Activated naive CD8-positive, alpha-beta T cell (primary cell): ENCODE results near the gene GAPDH.
"Not testable (repeated sequence)": the region's sequence is repeated elsewhere in the genome, so short reads cannot be mapped to it uniquely, and the experiment has no call there.

ENCODE experiments used
- H3K27ac Mint-ChIP-seq: one replicate; pipeline ENCODE4 v1.8.0; 2021; ENCODE audit warnings: mixed read lengths
- H3K27me3 Mint-ChIP-seq: one replicate; pipeline ENCODE4 v1.8.0; 2021; ENCODE audit warnings: mixed read lengths
- H3K36me3 Mint-ChIP-seq: one replicate; pipeline ENCODE4 v1.8.0; 2021; ENCODE audit warnings: mixed read lengths
- H3K4me1 Mint-ChIP-seq: one replicate; pipeline ENCODE4 v1.8.0; 2021; ENCODE audit warnings: low read depth, mixed read lengths
- H3K4me3 Mint-ChIP-seq: one replicate; pipeline ENCODE4 v1.8.0; 2021; ENCODE audit warnings: mild to moderate bottlenecking, mixed read lengths
- H3K9me3 Mint-ChIP-seq: one replicate; pipeline ENCODE4 v1.8.0; 2021; ENCODE audit warnings: low read depth, mixed read lengths

The GAPDH gene

DNA sequence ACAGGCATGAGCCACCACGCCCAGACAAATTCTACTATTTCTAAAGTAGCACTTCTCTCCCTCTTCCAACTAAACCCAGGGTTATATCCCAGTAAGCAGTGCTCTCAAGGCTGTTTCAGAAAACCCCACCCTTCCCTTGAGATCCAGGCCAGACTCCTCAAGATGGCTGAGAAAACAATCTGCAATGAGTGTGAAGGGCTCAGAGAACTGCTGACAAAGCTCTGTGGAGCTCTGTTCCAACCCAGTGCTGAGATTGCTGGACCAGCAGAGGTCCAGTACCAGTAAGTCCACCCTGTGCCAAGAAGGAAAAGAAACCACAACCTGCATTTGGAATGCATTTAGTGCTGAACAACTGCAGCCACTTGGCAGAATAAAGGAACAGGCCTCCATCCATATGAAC, 25.2 kb downstream of the GAPDH start:
- peaks cover 34% of the 10 kb centered on the region for H3K4me1 Mint-ChIP-seq
- H3K36me3 Mint-ChIP-seq, result no peaks in the 10 kb centered on the region
- H3K27ac Mint-ChIP-seq, result peak overlapping the region; percentile 46

DNA sequence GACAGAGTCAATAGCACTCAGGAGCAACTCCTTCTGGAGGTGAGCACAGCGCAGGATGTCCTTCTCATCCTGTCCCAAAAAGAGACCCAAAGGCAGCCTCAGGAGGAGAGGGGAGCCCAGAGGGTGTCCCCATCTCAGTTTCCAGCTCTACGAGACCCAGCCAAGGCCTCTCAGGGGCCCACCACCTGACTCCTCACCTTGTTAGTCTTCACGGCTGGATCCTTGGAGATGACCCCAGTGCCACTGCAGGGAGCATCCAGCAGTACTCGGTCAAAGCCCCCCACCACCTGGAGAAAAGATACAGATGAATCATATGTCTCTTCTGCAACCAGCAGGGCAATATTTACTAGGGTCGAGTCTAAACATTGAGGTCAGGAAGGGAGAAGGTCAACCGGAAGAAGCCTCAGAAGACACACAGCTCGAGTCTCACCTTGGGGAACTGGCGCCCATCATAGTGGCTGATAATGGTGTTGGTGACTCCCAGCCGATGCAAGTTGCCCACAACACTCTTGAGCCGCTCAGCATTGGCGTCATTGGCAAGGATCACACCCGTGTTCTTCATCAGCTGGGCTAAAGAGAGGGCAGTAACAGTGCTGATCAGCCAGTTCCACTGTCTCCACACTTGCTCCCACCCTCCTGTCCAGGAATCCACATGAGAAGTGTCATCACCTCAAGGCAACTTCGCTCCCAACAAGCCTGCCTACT, 26.3 kb downstream of the GAPDH start:
- peaks cover 32% of the 10 kb centered on the region for H3K4me1 Mint-ChIP-seq
- peaks cover 2% of the 10 kb centered on the region for H3K36me3 Mint-ChIP-seq
- H3K27me3 Mint-ChIP-seq, result no peaks in the 10 kb centered on the region
- H3K9me3 Mint-ChIP-seq, result no peaks in the 10 kb centered on the region
- no peak overlapping the region for H3K4me3 Mint-ChIP-seq
- H3K27ac Mint-ChIP-seq, result no peak overlapping the region

More for the DNA sequence above, 25.2 kb downstream of the GAPDH start:
- Mint-ChIP-seq H3K9me3 (no peaks in the 10 kb centered on the region), H3K27me3 (no peaks in the 10 kb centered on the region), H3K4me3 (no peak overlapping the region)

GRCh38 chr12:6562881-6563280, 28.6 kb downstream of the GAPDH start:
- Mint-ChIP-seq H3K27ac (no peak overlapping the region), H3K9me3 (no peaks in the 10 kb centered on the region), H3K27me3 (no peaks in the 10 kb centered on the region), H3K4me1 (peaks cover 48% of the 10 kb centered on the region), H3K36me3 (peaks cover 9% of the 10 kb centered on the region), H3K4me3 (no peak overlapping the region)

DNA sequence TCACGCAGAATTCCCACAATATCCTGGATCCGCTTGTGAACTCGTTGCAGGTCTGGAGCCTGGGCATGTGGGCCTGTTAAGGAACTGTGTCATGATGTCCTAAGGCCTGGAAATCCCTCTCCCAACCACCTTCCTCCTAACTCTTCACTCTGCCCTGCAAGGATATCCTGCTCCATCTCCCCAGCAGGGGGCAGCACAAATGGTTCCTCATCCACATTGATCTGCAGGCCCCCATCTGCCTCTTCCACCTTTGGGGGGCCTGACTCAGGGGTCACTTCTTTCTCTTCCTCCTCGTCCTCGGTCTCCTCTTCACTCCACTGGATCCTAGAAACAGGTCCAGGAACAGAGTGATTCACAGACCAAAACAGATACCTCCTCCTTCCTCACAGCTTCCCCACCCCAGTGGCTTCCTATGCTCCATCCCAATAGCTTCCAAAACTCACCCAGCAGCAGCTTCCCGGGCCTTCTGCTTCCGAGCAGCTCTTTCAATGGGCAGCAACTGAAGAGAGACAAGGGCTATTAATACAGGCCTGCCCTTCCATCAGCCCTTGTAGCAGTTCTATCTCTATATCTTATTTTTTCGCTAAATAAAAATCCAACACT, 29.2 kb downstream of the GAPDH start:
- H3K4me3 Mint-ChIP-seq, result peak overlapping the region; percentile 4
- H3K4me1 Mint-ChIP-seq, result peaks cover 49% of the 10 kb centered on the region
- H3K36me3 Mint-ChIP-seq, result peaks cover 11% of the 10 kb centered on the region
- H3K9me3 Mint-ChIP-seq, result no peaks in the 10 kb centered on the region
- H3K27me3 Mint-ChIP-seq, result no peaks in the 10 kb centered on the region
- peak overlapping the region; percentile 51 for H3K27ac Mint-ChIP-seq

DNA sequence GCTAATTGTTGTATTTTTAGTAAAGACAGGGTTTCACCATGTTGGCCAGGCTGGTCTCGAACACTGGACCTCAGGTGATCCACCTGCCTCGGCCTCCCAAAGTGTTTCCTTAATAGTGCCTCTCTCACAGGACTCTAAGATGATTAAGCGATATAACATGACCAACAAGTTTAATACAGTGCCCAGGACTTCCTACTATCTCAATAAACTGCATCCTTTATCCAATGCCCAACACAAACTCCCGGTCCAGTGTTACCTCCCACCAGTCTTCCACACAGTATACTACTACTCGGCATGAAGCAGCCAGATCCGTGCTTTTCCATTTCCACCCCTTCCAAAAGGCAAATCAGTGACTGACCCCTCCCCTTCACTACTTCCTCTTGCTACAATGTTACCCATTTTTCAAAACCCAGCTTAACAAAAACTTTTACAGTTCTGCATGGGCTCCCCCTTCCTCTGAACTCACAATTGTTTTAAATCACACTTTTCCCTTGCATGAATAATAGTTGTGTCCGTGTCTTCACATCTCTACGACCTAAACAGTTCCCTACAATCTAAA, 32.9 kb downstream of the GAPDH start:
- peaks cover 50% of the 10 kb centered on the region for H3K4me1 Mint-ChIP-seq

DNA sequence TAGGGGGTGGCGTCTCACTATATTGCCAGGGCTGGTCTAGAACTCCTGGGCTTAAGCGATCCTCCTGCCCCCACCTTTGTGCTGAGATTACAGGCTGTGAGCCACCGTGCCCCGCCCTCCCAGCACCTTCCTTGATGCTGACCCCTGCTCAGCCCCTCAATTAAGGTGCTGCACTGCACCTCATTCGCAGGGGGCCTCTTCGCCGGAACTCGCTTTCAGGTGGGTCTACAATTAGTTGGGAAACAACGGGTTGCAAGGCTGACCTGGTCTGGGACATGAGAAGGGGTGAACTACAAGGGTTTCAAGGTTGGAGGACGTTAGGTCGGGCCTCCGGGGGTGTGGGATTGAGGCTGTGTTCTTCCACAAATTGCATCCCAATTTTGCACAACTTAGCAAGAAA, 35.0 kb downstream of the GAPDH start:
- H3K27me3 Mint-ChIP-seq, result no peaks in the 10 kb centered on the region
- peaks cover 43% of the 10 kb centered on the region for H3K4me1 Mint-ChIP-seq
- no peak overlapping the region for H3K27ac Mint-ChIP-seq
- peaks cover 14% of the 10 kb centered on the region for H3K36me3 Mint-ChIP-seq
- H3K9me3 Mint-ChIP-seq, result no peaks in the 10 kb centered on the region
- peak overlapping the region; percentile 64 for H3K4me3 Mint-ChIP-seq

More for the DNA sequence above, 32.9 kb downstream of the GAPDH start:
- Mint-ChIP-seq H3K36me3 (peaks cover 11% of the 10 kb centered on the region), H3K27ac (peak overlapping the region; percentile 100), H3K4me3 (peak overlapping the region; percentile 98), H3K9me3 (no peaks in the 10 kb centered on the region), H3K27me3 (no peaks in the 10 kb centered on the region)

GRCh38 chr12:6569786-6570185, 35.5 kb downstream of the GAPDH start:
- Mint-ChIP-seq H3K27me3 (no peaks in the 10 kb centered on the region), H3K4me3 (peak overlapping the region; percentile 64), H3K27ac (no peak overlapping the region), H3K4me1 (peaks cover 41% of the 10 kb centered on the region), H3K9me3 (no peaks in the 10 kb centered on the region), H3K36me3 (peaks cover 12% of the 10 kb centered on the region)

GRCh38 chr12:6570264-6570887, 36.1 kb downstream of the GAPDH start:
- H3K27me3 Mint-ChIP-seq, result no peaks in the 10 kb centered on the region
- H3K4me3 Mint-ChIP-seq, result peak overlapping the region; percentile 64
- peaks cover 39% of the 10 kb centered on the region for H3K4me1 Mint-ChIP-seq
- peak overlapping the region; percentile 68 for H3K27ac Mint-ChIP-seq
- H3K36me3 Mint-ChIP-seq, result peaks cover 12% of the 10 kb centered on the region
- no peaks in the 10 kb centered on the region for H3K9me3 Mint-ChIP-seq

- peaks cover 17% of the 10 kb centered on the region for H3K4me1 Mint-ChIP-seq
- H3K9me3 Mint-ChIP-seq, result no peaks in the 10 kb centered on the region
- H3K4me3 Mint-ChIP-seq, result no peak overlapping the region
- peaks cover 5% of the 10 kb centered on the region for H3K36me3 Mint-ChIP-seq
- H3K27ac Mint-ChIP-seq, result peak overlapping the region; percentile 3
- no peaks in the 10 kb centered on the region for H3K27me3 Mint-ChIP-seq
Observed at GRCh38 chr12:6573001-6573400, 38.7 kb downstream of the GAPDH start.

DNA sequence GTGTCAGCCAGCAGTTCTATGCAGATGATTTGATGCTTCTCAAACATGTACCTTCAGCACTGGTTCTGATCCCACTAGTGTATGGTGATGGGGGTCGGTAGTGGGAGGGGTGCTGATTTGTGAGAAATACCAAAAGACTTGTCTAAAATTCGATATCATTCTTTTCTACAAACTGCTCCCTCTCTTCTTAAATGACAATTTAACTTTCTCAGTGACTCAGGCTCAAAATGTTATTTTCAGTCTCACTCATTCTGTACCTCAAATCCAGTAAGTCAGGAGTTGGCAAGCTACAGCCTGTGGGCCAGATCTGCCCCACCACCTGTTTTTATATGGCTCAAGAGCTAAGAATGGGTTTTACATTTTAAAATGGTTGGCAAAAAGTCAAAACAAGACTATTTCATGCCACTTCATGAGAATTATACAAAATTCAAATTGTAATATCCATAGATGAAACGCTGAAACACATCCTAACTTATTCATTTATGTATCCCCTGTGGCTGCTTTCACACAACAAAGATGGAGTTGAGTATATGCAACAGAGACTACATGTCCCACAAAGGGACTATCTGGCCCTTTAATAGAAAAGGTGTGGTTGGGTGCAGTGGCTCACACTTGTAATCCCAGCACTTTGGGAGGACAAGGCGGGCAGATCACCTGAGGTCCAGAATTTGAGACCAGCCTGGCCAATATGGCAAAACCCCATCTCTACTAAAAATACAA, 40.4 kb downstream of the GAPDH start:
- H3K27ac Mint-ChIP-seq, result peak overlapping the region; percentile 55
- no peak overlapping the region for H3K4me3 Mint-ChIP-seq
- H3K27me3 Mint-ChIP-seq, result no peaks in the 10 kb centered on the region
- no peaks in the 10 kb centered on the region for H3K9me3 Mint-ChIP-seq
- peaks cover 3% of the 10 kb centered on the region for H3K36me3 Mint-ChIP-seq
- H3K4me1 Mint-ChIP-seq, result peaks cover 8% of the 10 kb centered on the region

DNA sequence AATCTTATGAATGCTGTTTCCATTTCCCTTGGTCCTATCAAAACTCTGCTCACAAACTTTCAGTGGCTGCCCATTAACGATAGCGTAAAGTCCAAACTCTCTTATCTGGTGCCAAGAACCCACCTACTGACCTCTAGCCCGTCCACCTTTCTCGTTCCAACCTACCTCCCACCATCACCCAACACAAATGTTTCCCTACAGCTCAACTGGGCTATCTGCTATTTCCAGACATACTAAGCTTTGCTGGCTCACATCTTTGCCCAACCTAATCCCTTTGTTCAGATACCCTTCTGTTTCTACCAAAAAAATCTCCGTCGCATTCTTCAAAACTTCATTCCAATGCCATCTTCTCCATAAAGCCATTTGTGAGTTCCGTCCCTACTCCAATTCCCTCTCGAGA, 41.3 kb downstream of the GAPDH start:
- peaks cover 3% of the 10 kb centered on the region for H3K36me3 Mint-ChIP-seq
- no peak overlapping the region for H3K4me3 Mint-ChIP-seq
- no peaks in the 10 kb centered on the region for H3K27me3 Mint-ChIP-seq
- H3K4me1 Mint-ChIP-seq, result peaks cover 4% of the 10 kb centered on the region
- H3K9me3 Mint-ChIP-seq, result no peaks in the 10 kb centered on the region
- peak overlapping the region; percentile 14 for H3K27ac Mint-ChIP-seq

DNA sequence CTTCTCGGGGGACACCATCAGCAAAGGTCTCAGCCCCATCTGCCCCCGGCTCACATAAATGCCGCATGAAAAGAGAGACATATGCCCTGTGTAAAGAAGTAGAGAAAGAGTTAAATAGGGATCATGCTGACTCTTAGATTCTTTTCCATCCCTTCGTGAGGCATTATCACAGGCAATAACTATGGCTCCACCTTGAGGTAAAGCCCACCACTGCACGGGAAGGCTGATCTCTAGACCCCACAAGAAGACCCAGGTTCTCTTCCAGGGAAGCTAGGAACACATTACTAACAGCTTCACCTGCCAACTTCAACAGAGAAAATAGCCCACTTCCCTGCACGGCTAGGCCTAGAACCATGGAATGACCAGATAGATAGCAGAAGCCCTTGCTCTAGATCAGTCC, 47.9 kb downstream of the GAPDH start:
- Mint-ChIP-seq H3K27ac (peak overlapping the region; percentile 3), H3K36me3 (peaks cover 3% of the 10 kb centered on the region), H3K9me3 (no peaks in the 10 kb centered on the region), H3K27me3 (no peaks in the 10 kb centered on the region), H3K4me1 (no peaks in the 10 kb centered on the region), H3K4me3 (no peak overlapping the region)

- no peaks in the 10 kb centered on the region for H3K27me3 Mint-ChIP-seq
- no peak overlapping the region for H3K4me3 Mint-ChIP-seq
- H3K9me3 Mint-ChIP-seq, result no peaks in the 10 kb centered on the region
- peak overlapping the region; percentile 23 for H3K27ac Mint-ChIP-seq
- no peaks in the 10 kb centered on the region for H3K4me1 Mint-ChIP-seq
- peaks cover 3% of the 10 kb centered on the region for H3K36me3 Mint-ChIP-seq
Observed at GRCh38 chr12:6582959-6583358, 48.6 kb downstream of the GAPDH start.

DNA sequence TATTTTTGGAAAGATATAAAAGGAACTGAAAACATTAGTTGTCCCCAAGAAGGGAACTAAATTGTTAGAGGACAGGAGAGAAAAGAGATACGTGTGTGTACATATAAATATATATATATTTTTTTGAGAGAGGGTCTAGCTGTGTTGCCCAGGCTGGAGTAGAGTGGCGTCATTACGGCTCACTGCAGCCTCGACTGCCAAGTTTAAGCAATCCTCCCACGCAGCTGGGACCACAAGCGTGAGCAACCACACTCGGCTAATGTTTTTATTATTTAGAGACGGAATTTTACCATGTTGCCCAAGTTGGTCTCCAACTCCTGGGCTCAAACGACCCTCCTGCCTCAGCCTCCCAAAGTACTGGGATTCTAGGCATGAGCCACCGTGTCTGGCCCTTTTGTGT, 50.0 kb downstream of the GAPDH start:
- no peak overlapping the region for H3K4me3 Mint-ChIP-seq
- H3K9me3 Mint-ChIP-seq, result no peaks in the 10 kb centered on the region
- no peak overlapping the region for H3K27ac Mint-ChIP-seq
- H3K4me1 Mint-ChIP-seq, result no peaks in the 10 kb centered on the region
- H3K27me3 Mint-ChIP-seq, result no peaks in the 10 kb centered on the region
- H3K36me3 Mint-ChIP-seq, result peaks cover 3% of the 10 kb centered on the region

GRCh38 chr12:6586569-6586968, 52.3 kb downstream of the GAPDH start:
- H3K27ac Mint-ChIP-seq, H3K9me3 Mint-ChIP-seq, H3K27me3 Mint-ChIP-seq, H3K36me3 Mint-ChIP-seq, H3K4me1 Mint-ChIP-seq, H3K4me3 Mint-ChIP-seq: not testable (repeated sequence)
